H1 (cell line): ENCODE data around the gene MRPL32. TPM values are rescaled to one million over a fixed set of nuclear protein-coding genes. Genes with fewer than 3 reads are reported as not detected.

ENCODE experiments used
- FOSL1 ChIP-seq: IDR thresholded peaks from 2 replicates; pipeline ENCODE4 v1.6.1; 2011; ENCODE audit warnings: mild to moderate bottlenecking, low read depth, low read length, moderate library complexity; ENCODE audit not compliant: insufficient read depth
- JUN ChIP-seq: IDR thresholded peaks from 2 replicates; pipeline ENCODE4 v1.6.1; 2011; ENCODE audit warnings: low read depth, mild to moderate bottlenecking, improper control_type of control experiment, low read length
- POLR2A ChIP-seq, 2 experiments: IDR thresholded peaks; 1 replicate in 1 of 2; 2 replicates in 1 of 2; pipeline ENCODE4 v1.6.1; 2011; ENCODE audit warnings: low read depth in 2 of 2, low read length in 2 of 2, mild to moderate bottlenecking in 2 of 2; ENCODE audit errors: control extremely low read depth in 1 of 2
- polyA plus RNA-seq, 7 experiments: library from polyadenylated mRNA; depleted of rRNA in 3 of 7; stranded (reverse) in 5 of 7; unstranded in 2 of 7; fragments of >200 nt in 5 of 7; fragments of 200-250 nt in 2 of 7; gene quantifications; 1 replicate in 5 of 7; 2 replicates in 1 of 7; 4 replicates in 1 of 7; pipeline versions ENCODE4 v1.2.1 to v1.2.3, GENCODE V29; 2011 to 2013; ENCODE audit warnings: missing spikeins in 2 of 7, mixed read lengths in 2 of 7
- total RNA-seq: library from RNA; stranded (reverse); fragmentation: NEBNext Ultra II Directional; extraction: Animal tissue kit (Norgen Biotek cat#: 25700); gene quantifications from 2 replicates; pipeline ENCODE4 v1.2.1, GENCODE V29; 2021

Gene MRPL32
- total and polyA plus RNA-seq, 2 of the 8 experiments (the other 6 are each of a cell fraction or from before 2014, with no cell fraction given), result 50.9 to 97.2 TPM

DNA sequence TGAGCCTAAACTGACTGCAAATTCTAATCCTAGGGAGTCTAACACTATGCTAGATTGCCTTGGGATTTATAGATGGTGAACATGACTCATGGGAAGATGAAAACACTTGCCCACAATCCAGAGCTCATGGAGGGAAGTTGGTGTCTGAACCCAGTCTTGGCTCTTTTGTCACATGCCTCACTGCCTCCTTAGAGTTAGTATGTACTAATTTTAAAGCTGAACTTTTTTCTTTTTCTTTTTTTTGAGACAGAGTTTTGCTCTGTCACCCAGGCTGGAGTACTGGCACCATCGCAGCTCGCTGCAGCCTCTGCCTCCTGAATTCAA is 14.4 kb downstream of the MRPL32 start (continued):
- TF ChIP-seq FOSL1, result no peak
- TF ChIP-seq JUN, result no peak
- TF ChIP-seq POLR2A (IDR thresholded peaks at IDR 0.05; ENCODE audit: control extremely low read depth in 1 of 2, low read depth in 2 of 2, low read length in 2 of 2), result no peak
